NCI-H82 treated with DMSO at 0.1 percent for 48 hours (cell line): ENCODE results near the gene OSTF1.

ENCODE experiments used
- DNase-seq: peaks from one replicate; lab custom pipeline; 2025; ENCODE audit not compliant: unreplicated experiment; lab: John Stamatoyannopoulos, UW

OSTF1 gene

GRCh38 chr9:75084081-75084672 lies 4.1 kb upstream of the OSTF1 start:
- no peak for DNase-seq

GRCh38 chr9:75085640-75086039 lies 2.7 kb upstream of the OSTF1 start:
- DNase-seq: no peak

GRCh38 chr9:75086541-75087288 lies 1.6 kb upstream of the OSTF1 start:
- DNase-seq: no peak

GRCh38 chr9:75087289-75087823 lies 958 bp upstream of the OSTF1 start:
- DNase-seq: peak; percentile 2

- peak; percentile 31 for DNase-seq
These were observed 495 bp downstream of the OSTF1 start for GRCh38 chr9:75088646-75089372.

- DNase-seq: no peak
These were observed 1.1 kb downstream of the OSTF1 start for GRCh38 chr9:75089373-75089766.

- no peak for DNase-seq
These were observed 2.3 kb downstream of the OSTF1 start for GRCh38 chr9:75090579-75090978.

- DNase-seq: no peak
These were observed 4.5 kb downstream of the OSTF1 start for GRCh38 chr9:75092766-75093165.

GRCh38 chr9:75096796-75097195 lies 8.5 kb downstream of the OSTF1 start:
- no peak for DNase-seq

GRCh38 chr9:75101004-75101588 lies 12.8 kb downstream of the OSTF1 start:
- no peak for DNase-seq

GRCh38 chr9:75102177-75102790 lies 14.0 kb downstream of the OSTF1 start:
- DNase-seq: no peak

- DNase-seq: no peak
These were observed 16.3 kb downstream of the OSTF1 start for GRCh38 chr9:75104607-75105006.

GRCh38 chr9:75105019-75105540 lies 16.8 kb downstream of the OSTF1 start:
- DNase-seq: no peak

- DNase-seq: no peak
These were observed 17.5 kb downstream of the OSTF1 start for GRCh38 chr9:75105841-75106240.

GRCh38 chr9:75106857-75107256 lies 18.5 kb downstream of the OSTF1 start:
- no peak for DNase-seq

GRCh38 chr9:75108571-75108970 lies 20.3 kb downstream of the OSTF1 start:
- DNase-seq: no peak

- no peak for DNase-seq
These were observed 21.0 kb downstream of the OSTF1 start for GRCh38 chr9:75109210-75109839.

- DNase-seq: no peak
These were observed 22.8 kb downstream of the OSTF1 start for GRCh38 chr9:75111019-75111622.

- DNase-seq: no peak
These were observed 24.5 kb downstream of the OSTF1 start for GRCh38 chr9:75112789-75113188.

- DNase-seq: no peak
These were observed 28.0 kb downstream of the OSTF1 start for GRCh38 chr9:75116306-75116705.
